PFSK-1 (cell line): ENCODE results near the gene CIAO3.

Experiments used
- FOXP2 ChIP-seq: optimal IDR thresholded peaks from 2 replicates; pipeline ENCODE3; 2011; ENCODE audit warnings: borderline replicate concordance, control low read depth, inconsistent platforms; ENCODE audit not compliant: insufficient read depth; ENCODE audit errors: extremely low read length, extremely low read depth
- POLR2AphosphoS5 ChIP-seq: IDR thresholded peaks from 2 replicates; pipeline ENCODE4 v1.6.1; 2012; ENCODE audit warnings: low read depth, mild to moderate bottlenecking, control low read depth, low read length, moderate library complexity
- SIN3A ChIP-seq: IDR thresholded peaks from 2 replicates; pipeline ENCODE4 v1.6.1; 2012; ENCODE audit warnings: mild to moderate bottlenecking, low read length, moderate library complexity, borderline replicate concordance; ENCODE audit not compliant: insufficient read depth
- TAF1 ChIP-seq: IDR thresholded peaks from 2 replicates; pipeline ENCODE4 v1.6.1; 2012; ENCODE audit warnings: low read length, control low read depth, borderline replicate concordance; ENCODE audit not compliant: insufficient read depth
- TF ChIP-seq, protein P1 (sequence below), 2 experiments: IDR thresholded peaks; 2 replicates each; pipeline versions ENCODE4 v1.6.1 to v1.8.0; 2011 to 2012; ENCODE audit warnings: low read depth in 2 of 2, low read length in 2 of 2, control low read depth in 1 of 2, inconsistent platforms in 1 of 2, mild to moderate bottlenecking in 1 of 2, moderate library complexity in 1 of 2; ENCODE audit not compliant: insufficient read depth in 1 of 2

CIAO3 gene

DNA sequence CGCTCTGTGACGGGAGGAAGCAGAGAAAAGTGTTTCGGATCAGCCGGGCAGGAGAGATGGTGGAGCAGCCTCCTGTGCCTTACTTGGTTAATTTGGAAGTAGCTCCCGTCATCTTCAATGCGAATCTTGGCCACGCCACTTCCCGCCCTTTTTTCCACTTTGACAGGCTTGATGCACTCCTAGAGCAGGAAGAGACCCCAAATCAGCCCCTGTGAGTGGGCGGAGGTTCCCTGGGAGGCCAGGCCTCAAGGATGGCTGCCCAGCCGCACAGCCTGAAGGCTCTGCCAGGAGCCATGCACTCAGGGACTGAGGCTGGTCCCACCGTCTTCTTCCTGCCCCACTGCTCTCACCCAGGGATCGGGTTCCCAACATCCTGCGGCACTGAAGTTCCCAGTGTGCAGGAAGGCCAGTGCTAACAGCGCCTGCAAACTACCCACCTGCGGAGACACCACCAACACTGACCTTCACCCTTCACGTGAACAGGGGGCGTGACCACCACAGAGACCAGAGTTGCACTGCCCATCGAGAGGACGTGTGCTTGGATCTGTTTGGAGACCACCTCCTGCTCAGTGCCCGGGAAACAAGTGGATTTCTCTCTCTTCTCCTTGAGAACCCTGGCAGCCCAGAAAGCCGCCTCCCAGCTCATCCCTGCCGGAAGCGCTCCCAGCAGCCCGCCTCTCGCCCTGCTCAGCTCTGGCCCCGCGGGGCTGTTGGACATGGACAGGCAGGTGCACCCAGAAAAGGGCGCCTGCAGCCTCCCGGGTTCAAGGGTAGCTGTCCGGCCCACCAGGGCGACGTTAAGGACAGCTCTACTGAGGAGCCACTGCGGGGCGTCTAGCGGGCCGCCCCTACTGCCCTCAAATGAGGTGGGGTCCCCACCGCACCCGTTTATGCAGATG, 988 bp downstream of the CIAO3 start:
- TF ChIP-seq, protein P1, sequence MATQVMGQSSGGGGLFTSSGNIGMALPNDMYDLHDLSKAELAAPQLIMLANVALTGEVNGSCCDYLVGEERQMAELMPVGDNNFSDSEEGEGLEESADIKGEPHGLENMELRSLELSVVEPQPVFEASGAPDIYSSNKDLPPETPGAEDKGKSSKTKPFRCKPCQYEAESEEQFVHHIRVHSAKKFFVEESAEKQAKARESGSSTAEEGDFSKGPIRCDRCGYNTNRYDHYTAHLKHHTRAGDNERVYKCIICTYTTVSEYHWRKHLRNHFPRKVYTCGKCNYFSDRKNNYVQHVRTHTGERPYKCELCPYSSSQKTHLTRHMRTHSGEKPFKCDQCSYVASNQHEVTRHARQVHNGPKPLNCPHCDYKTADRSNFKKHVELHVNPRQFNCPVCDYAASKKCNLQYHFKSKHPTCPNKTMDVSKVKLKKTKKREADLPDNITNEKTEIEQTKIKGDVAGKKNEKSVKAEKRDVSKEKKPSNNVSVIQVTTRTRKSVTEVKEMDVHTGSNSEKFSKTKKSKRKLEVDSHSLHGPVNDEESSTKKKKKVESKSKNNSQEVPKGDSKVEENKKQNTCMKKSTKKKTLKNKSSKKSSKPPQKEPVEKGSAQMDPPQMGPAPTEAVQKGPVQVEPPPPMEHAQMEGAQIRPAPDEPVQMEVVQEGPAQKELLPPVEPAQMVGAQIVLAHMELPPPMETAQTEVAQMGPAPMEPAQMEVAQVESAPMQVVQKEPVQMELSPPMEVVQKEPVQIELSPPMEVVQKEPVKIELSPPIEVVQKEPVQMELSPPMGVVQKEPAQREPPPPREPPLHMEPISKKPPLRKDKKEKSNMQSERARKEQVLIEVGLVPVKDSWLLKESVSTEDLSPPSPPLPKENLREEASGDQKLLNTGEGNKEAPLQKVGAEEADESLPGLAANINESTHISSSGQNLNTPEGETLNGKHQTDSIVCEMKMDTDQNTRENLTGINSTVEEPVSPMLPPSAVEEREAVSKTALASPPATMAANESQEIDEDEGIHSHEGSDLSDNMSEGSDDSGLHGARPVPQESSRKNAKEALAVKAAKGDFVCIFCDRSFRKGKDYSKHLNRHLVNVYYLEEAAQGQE (IDR thresholded peaks at IDR 0.05; ENCODE audit: insufficient read depth in 1 of 2, low read depth in 2 of 2, low read length in 2 of 2): no peak
- TF ChIP-seq SIN3A: no peak
- no peak for TF ChIP-seq POLR2AphosphoS5
- TF ChIP-seq FOXP2: no peak
- TF ChIP-seq TAF1: no peak

DNA sequence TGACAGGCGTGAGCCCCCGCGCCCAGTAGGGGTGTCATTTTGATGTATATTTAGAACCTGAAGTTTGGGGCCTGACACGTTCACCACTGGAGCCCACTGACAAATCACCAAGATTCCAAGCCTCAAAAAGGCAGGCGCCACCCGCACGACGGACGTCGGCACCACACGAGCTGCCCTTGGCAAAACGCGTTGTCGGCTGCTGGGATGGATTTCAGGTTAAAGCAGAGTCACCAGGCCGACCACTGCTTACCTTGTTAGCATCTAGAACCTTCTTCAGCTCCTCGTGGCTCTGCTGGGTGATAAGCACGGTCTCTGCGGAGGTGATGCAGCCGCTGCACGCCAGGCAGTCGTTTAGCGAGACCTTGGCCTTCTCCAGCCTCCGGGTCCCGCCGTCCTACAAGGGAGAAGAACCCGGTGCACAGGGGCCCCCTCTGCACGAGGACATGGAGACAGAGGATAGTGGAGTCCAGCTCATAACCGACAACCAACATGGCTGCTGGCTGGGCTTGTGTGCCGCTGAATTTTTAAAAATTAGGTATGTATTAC, 3.8 kb downstream of the CIAO3 start:
- no peak for TF ChIP-seq TAF1

DNA sequence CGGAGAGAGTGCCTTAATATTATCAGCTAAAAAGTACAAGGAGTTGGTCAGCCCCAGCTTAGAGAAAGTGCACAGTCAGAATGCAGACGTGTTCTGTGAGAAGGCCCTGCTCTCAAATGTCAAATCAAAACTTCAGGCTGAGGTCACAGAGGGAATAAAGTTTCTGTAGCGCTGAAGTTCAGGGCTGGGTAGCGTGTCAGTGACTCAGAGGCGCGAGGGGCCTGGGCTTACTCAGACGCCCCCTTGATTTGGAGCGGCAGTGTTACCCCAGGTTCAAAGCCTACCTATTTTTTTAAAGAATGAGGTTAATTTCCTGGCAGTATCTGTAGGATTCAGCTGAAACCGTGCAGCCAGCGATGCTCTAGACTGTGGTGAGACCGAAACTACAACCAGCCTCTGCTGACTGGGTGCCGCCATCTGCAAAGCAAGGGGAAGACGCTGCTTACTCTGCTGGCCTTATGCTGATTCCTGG, 4.8 kb downstream of the CIAO3 start:
- TF ChIP-seq, protein P1 (IDR thresholded peaks at IDR 0.05; ENCODE audit: insufficient read depth in 1 of 2, low read depth in 2 of 2, low read length in 2 of 2): no peak
- TF ChIP-seq FOXP2 (no peak), SIN3A (no peak), TAF1 (no peak), POLR2AphosphoS5 (no peak)

DNA sequence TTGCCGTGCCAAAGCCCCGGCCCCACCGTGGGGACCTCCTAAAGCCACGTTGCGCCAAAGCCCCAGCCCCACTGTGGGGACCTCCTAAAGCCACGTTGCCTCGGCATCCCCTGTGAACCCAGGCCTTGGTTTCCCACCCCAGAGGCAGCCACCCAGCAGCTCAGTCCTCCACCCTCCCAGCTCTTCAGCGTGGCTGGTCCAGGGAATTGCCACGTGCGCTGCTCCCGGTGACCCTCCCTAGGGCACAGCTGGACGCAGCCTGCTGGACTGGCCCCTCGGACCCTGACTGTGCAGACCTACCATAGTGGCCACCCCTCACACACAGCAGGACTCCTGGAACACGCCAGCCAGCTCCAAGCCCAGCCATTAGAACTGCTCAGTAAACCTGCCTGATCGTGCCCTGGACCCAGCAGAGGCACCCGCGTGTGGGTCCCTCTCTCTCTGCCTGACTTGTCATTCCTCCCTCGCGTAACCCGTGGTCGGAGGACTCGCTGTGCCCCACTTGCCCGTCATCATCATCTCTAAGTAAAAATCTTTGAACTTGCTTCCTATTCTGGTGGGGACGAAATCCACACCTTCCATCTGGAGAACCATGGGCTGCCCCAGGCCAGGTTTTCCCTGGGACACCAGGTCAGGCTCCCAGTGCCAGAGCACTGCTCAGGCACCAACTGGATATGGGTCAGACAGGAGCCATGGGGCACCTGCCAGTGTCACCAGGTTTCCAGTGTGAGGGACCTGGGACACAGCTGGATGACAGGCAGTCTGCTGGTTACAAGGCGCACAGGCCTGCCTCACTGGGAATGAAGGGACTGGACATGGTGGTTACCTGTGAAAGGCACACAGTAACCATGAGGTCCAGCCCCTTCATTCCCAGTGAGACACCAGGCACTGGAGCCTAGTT, 5.6 kb downstream of the CIAO3 start:
- TF ChIP-seq, protein P1 (IDR thresholded peaks at IDR 0.05; ENCODE audit: insufficient read depth in 1 of 2, low read depth in 2 of 2, low read length in 2 of 2): no peak
- TF ChIP-seq FOXP2 (no peak), TAF1 (no peak), POLR2AphosphoS5 (no peak), SIN3A (no peak)

DNA sequence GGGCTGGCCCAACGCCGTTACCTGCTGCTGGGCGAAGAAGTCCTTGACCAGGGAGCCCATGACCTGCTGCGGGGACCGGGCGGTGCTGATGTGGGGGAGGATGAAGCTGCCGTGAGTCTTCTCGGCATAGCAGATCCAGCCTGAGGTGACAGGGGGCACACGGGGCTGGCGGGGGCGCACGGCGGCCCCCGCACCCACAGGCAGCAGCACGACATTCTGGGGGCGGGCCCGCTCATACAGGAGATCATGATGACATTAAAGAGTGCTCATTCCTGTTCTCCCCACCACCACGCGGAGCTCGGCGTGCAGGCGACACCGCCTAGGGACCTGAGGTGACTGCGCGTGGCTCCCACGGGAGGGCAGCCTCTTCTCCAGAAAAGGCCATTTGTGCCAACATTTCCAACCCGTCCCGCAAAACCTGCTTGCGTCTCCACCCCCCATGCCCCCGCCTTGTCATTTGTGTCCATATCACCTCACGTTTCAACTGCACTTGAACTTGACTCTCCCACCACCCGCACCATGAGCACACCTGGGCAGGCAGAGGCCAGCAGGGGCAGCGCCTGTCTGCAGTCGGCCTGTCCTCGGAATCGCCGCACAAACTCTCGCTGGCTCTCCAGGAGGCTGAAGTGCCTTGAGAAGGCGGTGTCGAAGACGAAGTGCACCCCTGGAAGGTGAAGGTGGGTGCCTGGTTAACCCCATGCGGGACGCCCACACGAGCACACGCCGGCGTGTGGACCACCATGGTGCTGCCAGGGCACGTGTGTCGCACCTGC, 6.4 kb downstream of the CIAO3 start:
- no peak for TF ChIP-seq SIN3A
- TF ChIP-seq TAF1: no peak
- no peak for TF ChIP-seq POLR2AphosphoS5
- TF ChIP-seq FOXP2: no peak
- TF ChIP-seq, protein P1 (IDR thresholded peaks at IDR 0.05; ENCODE audit: insufficient read depth in 1 of 2, low read depth in 2 of 2, low read length in 2 of 2): no peak
